H9 (cell line): ENCODE results near the gene TSPYL2. TPM values are rescaled to one million over a fixed set of nuclear protein-coding genes. Genes with fewer than 3 reads are reported as not detected.

Source experiments
- DNase-seq: peaks from one replicate; pipeline ENCODE4 v3.0.0-alpha.2; 2017
- H2AFZ ChIP-seq: one replicate; pipeline ENCODE4 v1.6.1; 2013; ENCODE audit warnings: mild to moderate bottlenecking, low read length, control low read depth, moderate library complexity
- H2AK5ac ChIP-seq: 2 replicates; pipeline ENCODE4 v1.6.1; 2013; ENCODE audit warnings: low read length, control low read depth, mixed read lengths; ENCODE audit not compliant: insufficient read length
- H2BK120ac ChIP-seq: one replicate; pipeline ENCODE4 v1.6.1; 2013; ENCODE audit warnings: low read depth, mild to moderate bottlenecking, low read length, control low read depth, inconsistent platforms; ENCODE audit not compliant: poor library complexity, severe bottlenecking
- H2BK12ac ChIP-seq: 2 replicates; pipeline ENCODE4 v1.6.1; 2013; ENCODE audit warnings: low read length, control low read depth, mixed read lengths, low read depth; ENCODE audit not compliant: insufficient read length
- H2BK15ac ChIP-seq: 2 replicates; pipeline ENCODE4 v1.6.1; 2013; ENCODE audit warnings: low read depth, low read length, control low read depth
- H2BK20ac ChIP-seq: one replicate; pipeline ENCODE4 v1.6.1; 2013; ENCODE audit warnings: low read depth, mild to moderate bottlenecking, low read length, control low read depth, inconsistent platforms; ENCODE audit not compliant: poor library complexity, severe bottlenecking
- H2BK5ac ChIP-seq: 2 replicates; pipeline ENCODE4 v1.6.1; 2013; ENCODE audit warnings: low read length, control low read depth, mixed read lengths; ENCODE audit not compliant: insufficient read length
- H3K14ac ChIP-seq: 2 replicates; pipeline ENCODE4 v1.6.1; 2013; ENCODE audit warnings: low read length, control low read depth; ENCODE audit not compliant: insufficient read depth
- H3K18ac ChIP-seq: 2 replicates; pipeline ENCODE4 v1.6.1; 2013; ENCODE audit warnings: low read depth, mild to moderate bottlenecking, mixed read lengths, low read length, control low read depth; ENCODE audit not compliant: insufficient read length
- H3K23ac ChIP-seq: 2 replicates; pipeline ENCODE4 v1.6.1; 2013; ENCODE audit warnings: low read length, control low read depth, mixed read lengths, low read depth; ENCODE audit not compliant: insufficient read length
- H3K23me2 ChIP-seq: 2 replicates; pipeline ENCODE4 v1.6.1; 2013; ENCODE audit warnings: low read depth, mild to moderate bottlenecking, mixed read lengths, low read length, control low read depth; ENCODE audit not compliant: insufficient read length, poor library complexity, severe bottlenecking
- H3K27ac ChIP-seq: 2 replicates; pipeline ENCODE4 v1.5.1; 2013; ENCODE audit warnings: low read length, control low read depth, mixed read lengths, low read depth; ENCODE audit not compliant: insufficient read length
- H3K27me3 ChIP-seq: 2 replicates; pipeline ENCODE4 v1.6.1; 2013; ENCODE audit warnings: low read length, control low read depth, inconsistent platforms; ENCODE audit not compliant: insufficient read depth
- H3K4ac ChIP-seq: 2 replicates; pipeline ENCODE4 v1.6.1; 2013; ENCODE audit warnings: low read depth, mild to moderate bottlenecking, control low read depth, inconsistent platforms, low read length, moderate library complexity
- H3K4me1 ChIP-seq: 2 replicates; pipeline ENCODE4 v1.6.1; 2013; ENCODE audit warnings: low read length, control low read depth, inconsistent platforms; ENCODE audit not compliant: insufficient read depth
- H3K4me2 ChIP-seq: 2 replicates; pipeline ENCODE4 v1.6.1; 2013; ENCODE audit warnings: low read length, control low read depth, mixed read lengths; ENCODE audit not compliant: insufficient read length, insufficient read depth
- H3K56ac ChIP-seq: 2 replicates; pipeline ENCODE4 v1.6.1; 2013; ENCODE audit warnings: low read depth, mild to moderate bottlenecking, mixed read lengths, low read length, control low read depth; ENCODE audit not compliant: insufficient read length
- H3K79me1 ChIP-seq: 2 replicates; pipeline ENCODE4 v1.6.1; 2013; ENCODE audit warnings: low read depth, mild to moderate bottlenecking, moderate library complexity, low read length, control low read depth, inconsistent platforms; ENCODE audit not compliant: insufficient read depth, poor library complexity, severe bottlenecking
- H3K79me2 ChIP-seq: 2 replicates; pipeline ENCODE4 v1.6.1; 2013; ENCODE audit warnings: low read length, control low read depth, inconsistent platforms; ENCODE audit not compliant: insufficient read depth
- H3K9ac ChIP-seq: 2 replicates; pipeline ENCODE4 v1.6.1; 2013; ENCODE audit warnings: low read length, control low read depth, mixed read lengths; ENCODE audit not compliant: insufficient read length; ENCODE audit errors: extremely low read depth
- H3K9me3 ChIP-seq: one replicate; pipeline ENCODE4 v1.6.1; 2013; ENCODE audit warnings: low read depth, low read length, inconsistent platforms; ENCODE audit not compliant: control insufficient read depth
- H3T11ph ChIP-seq: one replicate; pipeline ENCODE4 v1.6.1; 2013; ENCODE audit warnings: mild to moderate bottlenecking, low read length, control low read depth, inconsistent platforms
- H4K20me1 ChIP-seq: one replicate; pipeline ENCODE4 v1.6.1; 2013; ENCODE audit not compliant: control insufficient read depth, insufficient read length, insufficient read depth
- H4K5ac ChIP-seq: 2 replicates; pipeline ENCODE4 v1.6.1; 2013; ENCODE audit warnings: low read depth, mild to moderate bottlenecking, mixed read lengths, low read length, control low read depth; ENCODE audit not compliant: insufficient read length
- H4K8ac ChIP-seq: replicated peaks from 2 replicates; pipeline ENCODE4 v1.6.1; 2013; ENCODE audit warnings: low read length, control low read depth, mixed read lengths, low read depth; ENCODE audit not compliant: insufficient read length
- H4K91ac ChIP-seq: 2 replicates; pipeline ENCODE4 v1.6.1; 2013; ENCODE audit warnings: low read depth, mild to moderate bottlenecking, moderate library complexity, mixed read lengths, low read length, control low read depth; ENCODE audit not compliant: insufficient read length
- H3K27ac Mint-ChIP-seq, 3 experiments: 2 replicates in 2 of 3; 3 replicates in 1 of 3; pipeline ENCODE4 v1.8.0; 2020 to 2021; ENCODE audit warnings: mixed read lengths in 3 of 3, mild to moderate bottlenecking in 1 of 3, moderate library complexity in 1 of 3
- H3K27me3 Mint-ChIP-seq: 2 replicates; pipeline ENCODE4 v1.8.0; 2021; ENCODE audit warnings: low read depth, mild to moderate bottlenecking, moderate library complexity, mixed read lengths
- H3K36me3 Mint-ChIP-seq, 3 experiments: 2 replicates in 2 of 3; 3 replicates in 1 of 3; pipeline ENCODE4 v1.8.0; 2020 to 2021; ENCODE audit warnings: low read depth in 3 of 3, mixed read lengths in 3 of 3; ENCODE audit not compliant: insufficient read depth in 1 of 3
- H3K4me1 Mint-ChIP-seq, 2 experiments: 2 replicates each; pipeline ENCODE4 v1.8.0; 2020; ENCODE audit warnings: mixed read lengths in 2 of 2
- H3K4me3 Mint-ChIP-seq, 2 experiments: 2 replicates in 1 of 2; 3 replicates in 1 of 2; pipeline ENCODE4 v1.8.0; 2020 to 2021; ENCODE audit warnings: mild to moderate bottlenecking in 2 of 2, mixed read lengths in 2 of 2, moderate library complexity in 1 of 2
- H3K9me3 Mint-ChIP-seq, 2 experiments: 2 replicates in 1 of 2; 3 replicates in 1 of 2; pipeline ENCODE4 v1.8.0; 2020; ENCODE audit warnings: mild to moderate bottlenecking in 2 of 2, mixed read lengths in 2 of 2, moderate library complexity in 1 of 2
- CTCF ChIP-seq: fragments of 200-600 bp; sonication (generic); conservative IDR thresholded peaks from 3 replicates; pipeline ENCODE4 v1.8.0; 2021; ENCODE audit warnings: antibody characterized with exemption, mild to moderate bottlenecking
- WGBS: extraction: QIAGEN DNeasy Blood & Tissue Kit; methylation state at CpG from one replicate; pipeline ENCODE4 v1.1.7; 2013; ENCODE audit warnings: missing lambda C conversion rate, low lambda C conversion rate, mixed read lengths; ENCODE audit not compliant: insufficient read length; ENCODE audit errors: extremely low coverage; 5-methylcytosine and 5-hydroxymethylcytosine counted together
- total RNA-seq: library from RNA; stranded (reverse); gene quantifications from 2 replicates; pipeline ENCODE4 v1.2.1, GENCODE V29; 2021

The TSPYL2 gene
- total RNA-seq, 1 experiment from 2014 or later: 24.6 TPM

DNA sequence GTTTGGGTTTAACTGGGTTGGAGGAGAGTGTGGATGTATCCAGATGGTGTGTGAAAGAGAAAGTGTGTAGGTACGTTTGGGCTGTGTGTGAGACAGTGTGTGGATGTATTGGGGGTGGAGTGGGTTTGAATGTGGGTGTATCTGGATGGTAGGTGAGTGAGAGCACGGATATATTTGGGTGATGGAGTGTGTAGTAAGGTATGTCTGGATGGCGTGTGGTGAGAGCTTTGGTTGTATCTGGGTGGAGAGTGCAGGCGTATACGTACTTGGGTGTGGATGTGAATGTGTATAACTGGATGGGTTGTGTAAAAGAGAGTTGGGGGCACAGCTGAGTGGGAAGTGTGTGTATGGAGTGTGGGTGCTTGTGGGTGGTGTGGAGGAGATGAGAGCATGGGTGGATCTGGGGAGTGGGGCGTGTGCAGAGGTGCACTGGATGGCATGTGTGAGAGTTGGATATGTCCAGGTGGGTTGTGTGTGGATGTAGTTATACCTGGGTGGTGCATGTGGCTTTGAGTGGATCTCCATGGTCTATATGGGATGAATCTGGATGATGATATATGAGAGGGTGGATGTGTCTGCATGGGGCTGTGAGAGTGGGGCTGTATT, 26.8 kb upstream of the TSPYL2 start:
- H2AK5ac ChIP-seq: no peak overlapping the region
- no peak overlapping the region for H2BK20ac ChIP-seq
- no peak overlapping the region for H3K23ac ChIP-seq
- no peak overlapping the region for H4K8ac ChIP-seq
- Mint-ChIP-seq H3K27me3 (no peaks in the 10 kb centered on the region), H3K27ac (no peak overlapping the region), H3K36me3 (peaks cover 0 to 5% (median 0%) of the 10 kb centered on the region in 3 experiments; a peak in 5 of 7 replicates), H3K9me3 (peaks cover 14 to 16% of the 10 kb centered on the region in 2 experiments), H3K4me1 (no peaks in the 10 kb centered on the region), H3K4me3 (no peak overlapping the region)
- no peak overlapping the region for H2BK120ac ChIP-seq
- no peaks in the 10 kb centered on the region for H4K20me1 ChIP-seq
- no peak overlapping the region for H3K4ac ChIP-seq
- H3K14ac ChIP-seq: no peak overlapping the region; the same call in 1 of the 2 replicates
- H3K9ac ChIP-seq: no peak overlapping the region
- no peaks in the 10 kb centered on the region for H3K27me3 ChIP-seq
- peaks cover 62% of the 10 kb centered on the region for H3K9me3 ChIP-seq
- H2AFZ ChIP-seq: no peak overlapping the region
- WGBS: 100% methylated on average over 3 of the region's 6 CpGs
- no peaks in the 10 kb centered on the region for H3K4me1 ChIP-seq
- H3K23me2 ChIP-seq: no peaks in the 10 kb centered on the region
- H3K79me2 ChIP-seq: no peaks in the 10 kb centered on the region; the same call in 1 of the 2 replicates
- H2BK15ac ChIP-seq: no peak overlapping the region
- no peak overlapping the region for H2BK12ac ChIP-seq
- no peaks in the 10 kb centered on the region for H3K79me1 ChIP-seq
- no peak overlapping the region for H3K4me2 ChIP-seq
- no peak overlapping the region for H3K56ac ChIP-seq
- no peak for DNase-seq
- no peak overlapping the region for H4K5ac ChIP-seq
- no peak overlapping the region for H3K18ac ChIP-seq
- no peak overlapping the region for H4K91ac ChIP-seq
- H2BK5ac ChIP-seq: no peak overlapping the region
- H3T11ph ChIP-seq: no peak overlapping the region
- TF ChIP-seq CTCF: no peak
- no peak overlapping the region for H3K27ac ChIP-seq
